IPS DF 4.7 (cell line): ENCODE data around the gene LRRIQ1.

ENCODE experiments used
- DNase-seq: peaks from one replicate; pipeline ENCODE4 v3.0.0-alpha.2; 2013; ENCODE audit warnings: low spot score; ENCODE audit errors: extremely low read depth

The LRRIQ1 gene, protein sequence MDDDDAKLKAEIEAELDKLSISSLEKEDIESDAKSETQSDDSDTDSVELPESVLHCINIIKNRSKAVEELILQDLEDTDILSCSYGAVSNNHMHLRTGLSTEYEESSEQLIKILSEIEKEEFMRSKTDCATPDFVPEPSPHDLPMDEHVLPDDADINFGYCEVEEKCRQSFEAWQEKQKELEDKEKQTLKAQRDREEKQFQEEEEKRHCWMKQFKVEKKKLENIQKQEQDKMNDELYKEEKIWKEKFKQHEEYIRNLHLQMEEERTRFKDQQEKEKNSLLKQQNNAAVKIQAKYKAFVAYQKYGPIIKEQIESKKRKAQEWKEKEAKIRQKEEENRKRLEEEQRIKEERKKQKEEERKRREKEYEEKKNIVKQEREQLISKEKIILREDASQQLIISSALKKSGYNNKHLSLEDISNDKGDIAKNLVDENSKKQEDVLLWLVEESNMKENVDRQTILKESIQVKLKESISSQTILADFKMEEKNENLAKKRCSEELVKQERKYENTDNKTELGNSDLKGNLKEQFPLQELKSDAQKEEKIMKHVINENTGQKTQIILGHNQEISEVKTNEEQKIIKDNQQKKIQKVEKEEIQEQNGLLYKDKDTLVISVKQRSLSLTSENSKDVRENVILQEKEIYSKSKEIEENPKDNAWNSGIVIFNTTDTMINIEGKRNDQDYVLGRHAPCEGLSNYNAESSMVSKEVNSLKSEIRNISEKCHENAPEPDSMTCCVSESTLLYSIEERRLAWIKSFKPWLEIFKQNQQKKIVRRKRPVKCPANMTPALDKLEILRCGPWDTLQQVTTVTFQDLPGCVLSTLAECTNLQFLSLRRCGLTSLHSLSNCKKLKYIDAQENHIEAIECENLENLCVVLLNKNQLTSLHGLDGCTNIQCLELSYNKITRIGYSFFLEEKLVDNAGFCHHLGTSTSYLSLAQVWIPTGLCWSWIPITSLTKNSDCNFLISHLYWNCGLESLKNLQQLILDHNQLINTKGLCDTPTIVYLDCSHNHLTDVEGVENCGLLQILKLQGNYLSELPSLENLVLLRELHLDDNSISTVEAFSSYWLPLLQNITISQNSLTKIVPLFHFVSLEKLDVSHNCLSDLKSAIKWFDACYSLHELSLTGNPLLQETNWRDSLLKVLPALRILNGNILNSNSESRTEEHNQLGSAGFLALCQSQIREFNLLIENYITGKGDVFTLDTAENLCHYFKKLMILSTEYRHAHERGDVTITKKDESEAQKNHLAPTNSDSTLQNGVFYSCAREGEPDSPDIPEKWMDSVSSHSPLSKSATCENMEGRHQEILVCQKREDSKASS (N-terminal part only)

DNA sequence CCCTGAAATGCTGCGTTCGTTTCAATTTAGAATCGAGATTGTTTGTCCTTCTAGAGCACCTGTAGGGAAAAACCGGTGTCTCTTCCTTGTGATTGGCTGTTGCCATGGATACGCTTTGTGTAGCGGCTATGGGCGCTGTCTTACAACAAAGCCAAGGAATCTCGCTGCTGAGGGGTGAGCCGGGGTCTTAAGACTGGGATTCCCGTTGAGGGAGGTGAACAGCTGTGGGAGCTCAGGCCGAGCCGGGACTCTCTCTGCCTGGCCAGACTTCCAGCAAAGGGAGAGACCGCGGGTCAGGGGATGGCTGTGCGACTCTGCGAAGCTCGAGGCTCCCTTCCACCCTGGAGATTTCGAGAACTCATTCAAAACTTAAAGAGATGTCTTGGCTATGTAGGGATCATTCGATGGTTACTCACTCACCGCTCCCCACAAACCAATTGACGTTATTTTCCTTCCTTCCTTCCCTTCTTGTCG, at the start of gene LRRIQ1, which contains the start of gene TSPAN19:
TSS of gene LRRIQ1 (plus strand) at position 118 of the 474 bp plus-strand sequence. CDS start 1,826 bp downstream, outside the sequence.
TSS of gene TSPAN19 (minus strand) at position 44 of the 474 bp plus-strand sequence. CDS start 6,331 bp downstream, outside the sequence.
- peak; percentile 95 for DNase-seq

DNA sequence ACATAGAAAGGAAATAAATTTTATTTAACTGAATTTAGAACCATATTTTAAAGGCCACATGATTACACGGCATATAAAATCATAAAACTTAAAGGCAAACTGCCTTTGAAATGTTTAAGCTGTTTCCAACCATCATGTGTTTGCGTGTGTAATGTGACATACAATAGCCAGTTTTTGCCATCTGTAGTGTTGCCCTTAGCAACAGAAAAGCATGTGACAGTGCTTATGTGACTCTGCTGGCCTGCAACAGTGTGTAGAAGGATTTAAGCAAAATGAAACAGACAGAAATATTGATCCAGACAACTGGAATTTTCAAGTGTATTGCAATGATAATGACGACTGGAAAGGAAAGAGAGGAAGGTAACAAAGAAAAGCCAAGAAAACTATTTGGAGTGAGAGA, 49.6 kb upstream of the LRRIQ1 start:
- no peak for DNase-seq

DNA sequence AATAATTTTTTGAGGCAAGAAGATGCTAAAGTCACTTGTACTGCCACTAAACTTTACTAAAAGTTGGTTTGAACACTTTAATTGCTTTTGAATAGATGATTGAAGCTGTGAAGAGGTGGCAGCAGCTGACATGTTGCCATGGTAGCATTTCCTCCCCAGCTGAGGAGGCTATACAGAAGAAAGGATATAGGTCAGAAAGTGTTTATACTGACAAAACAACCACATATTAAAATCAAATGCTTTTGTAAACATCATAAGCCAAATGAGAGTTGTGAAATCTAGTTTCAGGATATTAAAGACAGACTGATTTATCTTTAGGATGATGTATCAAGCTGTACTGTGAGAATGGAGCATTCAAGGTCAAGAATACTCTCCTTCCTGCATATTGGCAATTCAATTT, 41.7 kb upstream of the LRRIQ1 start:
- DNase-seq: no peak

DNA sequence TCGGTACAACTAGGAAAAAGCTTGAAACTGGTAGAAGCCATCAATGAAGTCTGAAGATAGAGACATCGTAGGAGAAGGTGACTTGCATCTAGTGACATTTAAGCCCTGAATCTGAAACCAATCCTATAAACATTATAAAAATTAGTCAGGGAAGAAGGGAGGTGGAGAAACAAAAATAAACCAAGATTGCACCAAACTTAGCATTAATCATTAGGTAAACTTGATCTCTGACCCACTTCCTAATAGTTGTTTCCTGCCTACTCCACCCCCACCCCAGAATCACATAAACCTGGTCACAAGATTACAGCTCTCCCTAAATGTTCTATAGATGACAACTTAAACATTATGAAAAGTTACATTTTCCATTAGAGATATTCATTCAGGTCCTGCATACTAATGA, 40.5 kb upstream of the LRRIQ1 start:
- DNase-seq: no peak

DNA sequence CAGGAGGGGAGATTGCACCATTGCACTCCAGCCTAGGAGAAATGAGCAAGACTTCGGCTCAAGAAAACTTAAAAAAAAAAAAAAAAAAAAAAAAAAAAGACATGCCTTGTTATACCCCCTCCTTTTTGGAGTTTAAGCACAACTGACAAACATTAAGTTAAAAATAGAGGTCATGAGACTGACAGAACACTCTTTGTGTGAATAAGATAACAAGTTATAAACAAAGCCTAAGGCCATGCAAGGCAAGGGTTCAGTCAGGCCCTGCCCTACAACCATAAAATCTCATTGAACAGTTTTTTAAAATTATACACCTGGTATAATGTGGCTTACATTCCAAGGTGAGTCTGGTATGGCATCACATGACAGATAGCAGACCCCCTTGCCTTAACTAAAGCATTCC, 39.4 kb upstream of the LRRIQ1 start:
- no peak for DNase-seq

DNA sequence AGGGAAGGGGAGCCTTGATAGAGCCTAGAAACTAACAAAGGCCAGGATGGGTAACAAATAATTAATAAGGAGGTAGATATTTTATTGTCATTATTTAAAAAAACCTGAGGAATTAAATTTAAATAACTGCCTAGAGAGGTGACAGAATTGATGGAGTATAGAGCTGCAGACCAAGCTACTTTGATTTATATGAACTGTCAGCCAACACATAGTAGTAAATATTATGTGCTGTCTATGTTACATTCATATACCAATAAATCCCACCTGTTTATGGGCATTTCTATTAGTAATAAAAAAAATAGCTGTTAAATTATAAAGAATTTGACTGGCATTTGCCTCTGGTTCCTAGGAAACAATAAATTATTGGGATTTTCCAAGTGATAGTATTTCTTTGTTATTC, 37.8 kb upstream of the LRRIQ1 start:
- DNase-seq: no peak

DNA sequence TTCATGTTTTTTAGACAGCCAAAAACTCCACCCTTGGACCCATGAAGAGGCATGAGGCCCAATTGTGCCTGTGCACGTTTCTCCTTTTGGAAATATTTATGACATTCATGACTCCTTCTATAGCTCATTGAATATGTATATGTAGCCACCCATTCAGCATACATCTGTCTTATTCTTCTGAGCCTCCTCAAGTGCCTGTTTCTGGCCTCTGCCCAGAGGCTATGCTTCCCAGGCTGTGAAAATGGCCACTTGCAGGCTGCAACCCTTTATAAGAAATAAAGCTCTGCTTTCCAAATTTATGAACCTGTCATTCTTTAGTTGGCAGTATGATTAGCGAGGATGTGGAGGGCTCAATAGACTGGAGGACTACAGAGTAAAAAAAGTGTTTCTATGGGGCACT, 35.4 kb upstream of the LRRIQ1 start:
- DNase-seq: no peak

DNA sequence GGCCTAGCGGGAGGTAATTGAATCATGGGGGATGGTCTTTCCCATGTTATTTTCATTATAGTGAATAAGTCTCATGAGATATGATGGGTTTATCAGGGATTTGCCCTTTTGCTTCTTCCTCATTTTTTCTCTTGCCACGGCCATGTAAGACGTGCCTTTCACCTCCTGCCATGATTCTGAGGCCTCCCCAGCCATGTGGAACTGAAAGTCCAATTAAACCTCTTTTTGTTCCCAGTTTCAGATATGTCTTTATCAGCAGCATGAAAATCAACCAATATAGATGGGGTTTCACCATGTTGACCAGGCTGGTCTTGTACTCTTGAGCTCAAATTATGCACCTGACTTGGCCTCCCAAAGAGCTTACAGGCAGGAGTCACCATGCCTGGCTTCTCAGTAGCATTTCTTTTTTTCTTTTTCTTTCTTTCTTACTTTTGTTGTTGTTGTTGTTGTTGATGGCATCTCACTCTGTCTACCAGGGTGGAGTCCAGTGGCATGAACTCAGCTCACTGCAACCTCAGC, 33.3 kb upstream of the LRRIQ1 start:
- DNase-seq: no peak

DNA sequence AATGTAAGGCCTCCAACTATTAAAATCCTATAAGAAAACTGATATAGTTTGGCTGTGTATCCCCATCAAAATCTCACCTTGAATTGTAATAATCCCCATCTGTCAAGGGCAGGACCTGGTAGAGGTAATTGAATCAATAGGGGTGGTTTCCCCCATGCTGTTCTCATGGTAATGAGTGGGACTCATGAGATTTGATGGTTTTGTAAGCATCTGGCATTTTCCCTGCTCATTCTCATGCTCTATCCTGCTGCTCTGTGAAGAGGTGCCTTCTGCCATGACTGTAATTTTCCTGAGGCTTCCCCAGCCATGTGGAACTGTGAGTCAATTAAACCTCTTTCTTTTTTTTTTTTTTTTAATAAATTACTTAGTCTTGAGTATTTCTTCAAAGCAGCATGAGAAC, 31.9 kb upstream of the LRRIQ1 start:
- no peak for DNase-seq

DNA sequence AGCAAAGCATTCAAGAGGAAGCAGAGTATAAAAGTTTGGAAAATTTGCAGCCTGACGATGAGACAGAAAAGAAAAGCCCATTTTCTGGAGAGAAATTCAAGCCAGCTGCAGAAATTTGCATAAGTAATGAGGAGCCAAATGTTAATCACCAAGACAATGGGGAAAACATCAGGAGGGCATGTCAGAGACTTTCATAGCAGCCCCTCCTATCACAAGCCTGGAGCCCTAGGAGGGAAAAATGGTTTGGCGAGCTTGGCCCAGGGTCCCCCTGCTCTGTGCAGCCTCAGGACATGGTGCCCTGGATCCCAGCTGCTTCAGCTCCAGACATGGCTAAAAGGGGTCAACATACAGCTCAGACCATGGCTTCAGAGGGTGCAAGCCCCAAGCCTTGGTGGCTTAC, 31.1 kb upstream of the LRRIQ1 start:
- DNase-seq: peak; percentile 49

DNA sequence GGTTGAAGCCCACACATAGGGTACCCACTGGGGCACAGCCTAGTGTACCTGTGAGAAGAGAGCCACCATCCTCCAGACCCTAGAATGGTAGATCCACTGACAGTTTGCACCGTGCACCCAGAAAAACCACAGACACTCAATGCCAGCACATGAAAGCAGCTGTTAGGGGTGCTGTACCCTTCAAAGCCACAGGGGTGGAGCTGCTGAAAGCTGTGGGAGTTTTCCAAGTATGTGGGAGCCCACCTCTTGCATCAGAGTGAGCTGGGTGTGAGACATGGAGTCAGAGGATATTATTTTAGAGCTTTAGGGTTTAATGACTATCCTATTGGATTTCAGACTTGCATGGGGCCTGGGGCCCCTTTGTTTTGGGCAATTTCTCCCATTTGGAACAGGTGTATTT, 30.5 kb upstream of the LRRIQ1 start:
- no peak for DNase-seq

DNA sequence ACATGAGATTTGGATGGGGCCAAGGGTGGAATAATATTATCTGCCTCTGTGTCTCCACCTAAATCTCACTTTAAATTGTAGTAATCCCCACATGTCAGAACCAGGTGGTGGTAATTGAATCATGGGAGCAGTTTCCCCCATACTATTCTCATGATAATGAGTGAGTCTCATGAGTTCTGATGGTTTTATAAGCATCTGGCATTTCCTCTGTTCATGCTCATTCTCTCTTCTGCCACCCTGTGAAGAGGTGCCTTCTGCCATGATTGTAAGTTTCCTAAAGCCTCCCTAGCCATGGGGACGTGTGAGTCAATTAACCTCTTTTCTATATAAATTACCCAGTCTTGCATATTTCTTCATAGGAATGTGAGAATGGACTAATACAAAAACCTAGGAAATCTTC, 29.9 kb upstream of the LRRIQ1 start:
- no peak for DNase-seq

DNA sequence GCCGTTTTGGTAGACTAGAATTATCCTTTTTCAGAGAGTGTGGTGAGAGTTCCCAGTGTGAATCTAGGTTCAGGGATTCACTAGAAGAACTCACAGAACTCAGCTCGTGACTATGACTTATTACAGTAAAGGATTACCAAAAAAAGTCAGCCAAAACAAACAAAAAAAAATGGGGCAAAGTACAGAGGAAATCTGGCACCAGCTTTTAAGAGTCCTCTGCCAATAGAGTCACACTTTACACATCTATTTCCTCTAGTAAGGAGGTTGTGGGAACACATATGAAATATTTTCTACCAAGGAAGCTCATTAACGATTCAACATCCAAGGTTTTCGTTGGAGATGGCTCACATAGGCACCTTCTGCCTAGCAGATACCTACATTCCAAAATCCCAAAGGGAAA, 28.3 kb upstream of the LRRIQ1 start:
- no peak for DNase-seq

DNA sequence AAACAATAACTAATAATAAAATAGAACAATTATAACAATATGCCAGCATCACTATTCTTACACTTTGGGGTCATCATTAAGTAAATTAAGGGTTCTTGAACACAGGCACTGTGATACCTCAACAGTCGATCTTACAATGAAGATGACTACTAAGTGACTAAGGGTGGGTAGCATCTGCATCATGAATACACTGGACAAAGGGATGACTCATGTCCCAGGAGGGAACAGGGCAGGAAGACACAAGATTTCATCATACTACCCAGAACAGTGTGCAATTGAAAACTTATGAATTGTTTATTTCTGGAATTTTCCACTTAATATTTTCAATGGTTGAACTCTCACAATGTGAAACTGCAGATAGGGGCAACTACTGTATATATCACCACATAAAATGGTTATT, 19.7 kb upstream of the LRRIQ1 start:
- DNase-seq: no peak

DNA sequence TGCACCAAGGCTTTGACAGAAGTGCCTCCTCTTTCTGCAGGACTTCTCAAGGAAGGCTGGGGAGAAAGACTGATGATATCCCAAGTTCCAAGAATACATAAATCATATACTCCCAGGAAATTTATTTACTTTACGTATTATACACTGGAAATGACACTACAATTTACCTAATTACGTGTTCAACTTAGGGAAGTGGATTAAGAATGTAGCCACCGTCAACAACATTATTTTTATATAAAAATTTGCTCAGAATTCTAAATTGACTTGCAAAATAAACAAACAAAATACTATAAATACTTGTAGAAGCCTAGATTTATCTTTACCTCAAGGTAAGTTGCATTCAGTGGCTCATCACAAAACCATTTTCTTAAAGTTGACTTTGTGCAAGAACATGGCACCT, 19.0 kb upstream of the LRRIQ1 start:
- no peak for DNase-seq

DNA sequence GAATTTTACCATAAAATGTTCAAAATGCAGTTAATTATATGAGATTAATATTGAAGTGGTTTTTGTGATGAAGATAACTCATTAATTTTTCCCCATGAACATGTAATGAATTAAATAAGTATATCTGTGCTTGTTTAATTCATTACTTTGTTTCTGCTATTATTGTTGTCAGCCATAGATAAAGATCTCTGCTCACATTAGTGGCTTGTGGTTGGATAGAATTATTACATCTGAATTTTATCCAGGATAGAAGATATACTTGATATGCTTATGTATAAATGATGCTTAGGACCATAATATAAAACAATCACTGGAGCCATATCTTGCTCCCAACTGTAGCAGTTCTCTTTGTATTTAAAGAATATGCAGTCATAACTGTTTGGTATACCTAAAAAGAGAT, 18.5 kb upstream of the LRRIQ1 start:
- DNase-seq: no peak

DNA sequence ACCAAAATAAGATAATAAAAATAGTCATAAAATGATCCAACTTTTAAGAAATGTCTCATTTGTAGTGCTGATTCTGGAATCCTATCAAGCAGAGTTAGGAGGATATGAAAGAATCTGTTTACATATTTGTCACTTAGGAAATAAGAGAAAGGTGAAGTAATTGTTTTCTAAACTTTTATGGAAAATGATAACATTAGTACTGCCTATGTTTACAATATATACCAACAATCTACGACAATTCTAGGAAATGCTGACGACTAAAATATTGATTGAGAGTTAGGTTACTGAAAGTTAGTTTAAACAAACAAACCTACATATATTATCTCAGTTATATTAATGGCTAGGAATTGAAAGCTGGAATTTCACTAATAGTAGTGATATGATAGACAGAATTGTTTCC, 18.1 kb upstream of the LRRIQ1 start:
- no peak for DNase-seq

DNA sequence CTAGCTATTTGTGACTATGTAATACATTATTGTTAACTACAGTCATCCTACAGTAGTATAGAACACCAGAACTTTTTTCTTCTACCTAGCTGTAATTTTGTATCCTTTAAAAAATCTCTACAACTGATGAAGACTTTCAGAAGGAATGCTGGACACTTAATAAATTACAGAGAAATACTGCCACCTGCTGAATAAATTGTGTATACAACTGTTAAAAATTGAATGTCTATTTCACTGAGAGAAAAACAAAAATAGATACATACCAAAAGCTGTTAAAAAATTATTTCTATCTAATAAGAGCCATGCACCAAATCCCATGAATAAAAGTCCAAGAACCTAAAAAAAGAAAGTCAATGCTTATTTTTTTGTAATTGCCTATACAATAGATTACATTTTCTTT, 6.7 kb upstream of the LRRIQ1 start:
- no peak for DNase-seq

DNA sequence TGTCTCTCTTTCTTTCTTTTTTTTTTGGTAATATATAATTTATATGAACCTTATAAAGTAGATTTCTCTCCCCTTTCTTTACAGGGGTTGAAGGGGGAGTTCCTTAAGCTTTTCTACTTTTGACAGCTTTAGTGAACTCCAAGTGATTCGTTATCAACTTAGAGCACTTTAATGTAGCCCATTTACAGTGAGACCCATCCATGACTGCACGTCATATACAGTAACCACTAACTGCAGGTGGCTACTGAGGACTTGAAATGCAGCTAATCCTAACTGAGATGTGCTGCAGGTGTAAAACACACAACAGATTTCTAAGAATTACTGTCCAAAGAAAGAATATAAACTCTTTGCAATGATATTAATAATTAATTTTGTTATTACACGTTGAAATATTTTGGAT, 582 bp downstream of the LRRIQ1 start:
- no peak for DNase-seq

DNA sequence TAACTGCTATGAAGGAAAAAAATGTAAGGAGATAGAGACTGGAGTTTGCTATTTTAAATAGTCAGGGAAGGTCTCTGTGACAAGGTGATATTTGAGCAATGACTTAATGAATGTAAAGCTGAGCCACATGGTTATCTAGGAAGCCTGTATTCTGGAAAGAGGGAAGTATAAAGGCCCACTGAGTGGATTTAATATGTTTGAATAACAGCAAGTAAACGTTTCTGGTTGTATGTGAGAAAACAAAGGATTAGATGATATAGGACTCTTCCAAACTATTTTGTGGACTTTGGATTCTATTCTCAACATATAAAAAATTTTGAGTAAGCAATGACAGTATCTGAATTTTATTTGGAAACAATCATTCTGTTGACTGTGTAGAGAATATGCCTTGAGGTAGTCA, 5.2 kb downstream of the LRRIQ1 start:
- no peak for DNase-seq

DNA sequence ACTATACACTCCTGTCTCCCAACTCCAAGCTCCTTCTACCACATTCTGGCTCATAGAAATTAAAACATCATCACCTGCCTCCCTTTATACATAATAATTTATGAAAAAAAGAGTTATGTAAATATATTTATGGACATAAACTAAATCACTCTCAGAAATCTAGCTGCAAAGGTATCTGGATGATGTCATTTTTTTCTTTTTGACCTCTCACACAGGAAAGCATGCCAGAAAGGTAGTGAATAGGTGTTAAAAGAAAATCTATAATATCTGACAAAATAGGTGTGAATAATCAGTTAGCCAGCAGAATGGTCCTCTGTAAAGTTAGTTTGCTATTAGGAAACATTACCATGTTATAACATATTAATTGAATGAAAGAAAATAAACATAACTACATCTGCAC, 7.7 kb downstream of the LRRIQ1 start:
- DNase-seq: no peak
